M059J (cell line): ENCODE results near the gene KCNAB3. TPM values are rescaled to one million over a fixed set of nuclear protein-coding genes. Genes with fewer than 3 reads are reported as not detected.
A peak's percentile ranks its signal among the peaks of the same experiment; 100 is the strongest.

Experiments used
- DNase-seq: peaks from one replicate; pipeline ENCODE4 v3.0.0-alpha.2; 2012; ENCODE audit warnings: low read depth
- total RNA-seq: library from RNA; depleted of rRNA; stranded (reverse); fragments of >200 nt; shearing (Covaris generic); gene quantifications from 2 replicates; pipeline ENCODE4 v1.2.3, GENCODE V29; 2014

The KCNAB3 gene
- total RNA-seq, 1 experiment from 2014 or later, result not detected

DNA sequence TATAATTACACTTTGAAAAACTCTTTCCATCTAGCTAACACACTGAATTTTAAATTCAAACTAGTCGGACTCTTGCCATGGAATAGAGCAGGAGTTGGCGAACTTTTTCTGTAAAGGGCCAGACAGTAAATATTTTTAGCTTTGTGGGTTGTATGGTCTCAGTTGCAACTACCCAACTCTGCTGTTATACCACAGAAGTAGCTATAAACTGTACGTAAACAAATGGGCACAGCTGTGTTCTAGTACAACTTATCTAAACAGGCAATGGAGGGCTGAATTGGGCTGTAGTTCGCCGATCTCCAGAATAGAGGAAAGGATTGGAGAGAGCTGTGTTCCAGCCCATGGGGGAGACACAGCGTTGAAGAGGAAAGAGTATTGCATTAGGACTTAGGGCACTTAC, 11.1 kb upstream of the KCNAB3 start:
- no peak for DNase-seq

DNA sequence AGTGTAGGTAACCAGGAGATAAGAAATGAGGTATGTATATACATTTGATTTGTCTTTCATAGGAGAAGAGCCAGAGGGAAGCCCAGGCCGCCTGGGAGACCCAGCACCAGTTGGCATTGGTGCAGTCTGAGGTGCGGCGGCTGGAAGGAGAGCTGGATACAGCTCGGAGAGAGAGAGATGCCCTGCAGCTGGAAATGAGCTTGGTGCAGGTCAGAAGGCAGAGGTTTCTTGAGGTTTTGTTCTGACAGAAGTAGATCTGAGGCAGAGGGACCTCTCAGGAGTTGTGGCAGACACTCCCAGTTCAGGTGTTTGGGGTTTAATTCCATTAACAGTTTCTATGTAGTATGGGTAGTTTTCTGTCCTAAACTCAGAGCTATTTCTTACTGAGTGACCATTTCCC, 10.4 kb upstream of the KCNAB3 start:
- no peak for DNase-seq

DNA sequence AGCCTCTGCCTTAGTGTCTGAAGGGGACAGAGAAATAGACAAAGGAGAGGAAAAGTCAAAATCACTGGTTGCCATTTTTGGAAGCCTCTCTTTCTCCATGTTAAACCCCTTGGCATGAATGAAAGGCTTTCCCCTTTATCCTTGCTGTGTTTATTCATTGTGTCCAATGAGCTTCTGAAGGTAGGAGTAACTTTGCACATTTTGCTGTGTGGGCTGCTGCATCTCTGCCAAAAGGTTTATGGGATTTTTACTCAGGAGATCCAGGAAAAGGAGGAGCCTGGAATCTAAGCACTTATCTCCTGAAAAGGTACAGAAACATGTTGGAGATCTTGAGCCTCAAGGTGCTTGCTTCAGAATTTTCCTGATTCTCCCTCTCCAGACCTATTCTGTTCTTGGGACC, 6.2 kb upstream of the KCNAB3 start:
- no peak for DNase-seq

DNA sequence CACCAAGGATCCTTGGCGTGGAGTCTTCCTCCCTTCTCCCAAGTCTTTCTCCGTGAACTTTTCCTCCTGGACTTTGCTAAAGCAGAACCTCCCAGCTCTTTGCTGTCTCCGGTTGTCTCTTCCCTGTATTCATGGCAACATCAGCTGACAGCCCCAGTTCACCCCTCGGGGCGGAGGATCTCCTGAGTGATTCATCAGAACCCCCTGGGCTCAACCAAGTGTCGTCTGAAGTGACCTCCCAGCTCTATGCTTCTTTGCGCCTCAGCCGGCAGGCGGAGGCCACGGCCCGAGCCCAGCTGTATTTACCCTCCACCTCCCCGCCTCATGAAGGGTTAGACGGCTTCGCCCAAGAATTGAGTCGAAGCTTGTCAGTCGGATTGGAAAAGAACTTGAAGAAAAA, 3.3 kb upstream of the KCNAB3 start:
- peak; percentile 91 for DNase-seq

DNA sequence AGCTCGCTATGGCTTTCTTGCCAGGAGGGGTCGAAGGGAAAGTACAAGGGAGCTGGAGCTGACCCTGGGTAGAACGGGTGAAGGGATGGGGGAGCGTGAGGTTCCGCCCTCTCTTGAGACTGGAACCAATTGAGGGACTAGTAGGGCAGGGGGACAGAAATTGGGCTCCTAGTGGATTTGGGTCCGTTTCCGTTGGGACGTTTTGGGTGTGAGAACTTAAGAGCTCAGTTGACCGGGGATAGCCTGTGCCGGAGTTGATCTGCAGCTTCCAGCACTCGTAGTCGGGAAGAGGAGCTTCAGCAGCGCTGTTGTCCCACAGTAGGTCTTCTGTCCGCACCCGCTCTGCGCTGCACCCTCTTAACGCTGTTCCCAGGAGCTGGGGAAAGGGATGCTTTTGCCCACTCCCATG, 2.8 kb upstream of the KCNAB3 start:
- DNase-seq, result peak; percentile 55

DNA sequence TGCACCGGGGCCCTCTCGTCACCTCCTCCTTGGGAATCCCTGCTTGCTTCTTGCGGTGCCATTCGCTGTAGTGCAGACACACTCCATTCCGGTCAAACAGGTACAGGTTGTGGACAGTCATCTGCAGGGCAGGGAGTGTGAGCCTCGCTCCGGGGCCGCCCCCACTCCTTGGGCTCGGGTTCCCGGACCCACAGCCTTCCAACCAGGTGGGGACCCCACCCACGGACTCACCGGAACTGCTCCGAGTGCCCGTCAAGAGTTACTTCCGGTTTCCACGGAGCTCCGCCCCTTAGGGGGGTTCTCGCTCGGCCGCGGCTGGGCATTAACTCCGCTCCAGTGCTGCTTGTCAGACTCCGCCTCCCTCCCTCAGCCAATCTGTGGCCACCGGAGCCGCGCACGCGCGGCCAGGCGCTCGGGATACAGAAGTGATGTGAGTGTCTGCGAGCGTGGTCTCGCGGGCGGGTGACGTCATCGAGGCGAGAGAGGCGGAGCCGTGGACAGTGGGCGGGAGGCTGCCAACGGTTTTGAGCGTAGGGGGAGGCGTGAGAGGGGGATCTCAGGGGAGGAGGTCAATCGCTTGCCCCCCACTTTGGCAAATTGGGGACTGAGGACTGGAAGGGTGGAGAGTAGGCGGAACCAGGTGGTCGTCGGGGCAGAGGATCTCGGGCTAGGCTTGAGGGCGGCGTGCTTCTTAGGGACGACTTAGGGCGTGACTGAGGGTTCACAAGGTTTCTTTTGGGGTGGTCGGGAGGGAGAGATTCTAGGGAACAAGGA, 2.2 kb upstream of the KCNAB3 start, which contains the start of the genes CNTROB and TRAPPC1:
Gene CNTROB, plus strand, starts transcription at position 498 of the 774 bp plus-strand sequence. CDS start 874 bp downstream, outside the sequence.
Gene TRAPPC1, minus strand, starts transcription at position 238 of the 774 bp plus-strand sequence. Its CDS starts 117 bp downstream, at position 121.
- peak; percentile 98 for DNase-seq

DNA sequence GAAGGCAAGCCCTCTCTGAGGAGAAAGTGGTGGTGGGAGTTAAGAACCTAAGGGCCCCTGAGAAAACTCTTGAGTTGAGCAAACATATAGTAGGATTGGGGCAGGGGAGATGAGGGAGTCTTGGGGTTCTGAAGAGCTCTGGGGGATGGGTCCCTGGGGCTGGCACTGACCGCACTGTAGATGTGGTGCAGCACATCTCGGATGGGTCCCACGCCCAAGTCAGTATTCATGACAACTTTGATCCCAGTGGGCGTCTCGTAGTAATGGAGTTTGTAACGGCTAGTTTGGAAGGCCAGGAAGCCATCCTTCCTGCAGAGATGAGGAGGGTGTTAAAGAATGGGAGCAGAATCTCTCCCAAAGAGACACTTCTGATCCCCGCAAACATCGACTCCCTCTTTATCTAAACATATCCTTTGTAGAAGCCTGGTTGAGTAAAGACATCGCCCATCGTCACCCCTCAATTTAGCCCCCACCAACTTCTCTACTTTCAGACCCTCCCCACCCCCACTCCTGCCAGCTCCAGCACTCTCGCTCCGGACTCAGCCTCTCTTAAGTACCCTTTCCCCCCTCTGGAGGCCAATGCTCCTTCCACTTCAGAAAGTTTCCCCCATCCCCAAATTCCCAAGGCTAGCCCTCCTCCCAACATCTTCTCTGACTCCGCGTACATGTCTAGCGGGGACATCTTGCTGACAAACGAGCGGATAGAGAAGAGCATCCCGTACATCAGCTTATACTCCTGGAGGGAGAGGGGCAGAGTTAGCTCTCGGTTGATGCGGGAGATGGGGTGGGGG, 1.4 kb upstream of the KCNAB3 start:
- no peak for DNase-seq

DNA sequence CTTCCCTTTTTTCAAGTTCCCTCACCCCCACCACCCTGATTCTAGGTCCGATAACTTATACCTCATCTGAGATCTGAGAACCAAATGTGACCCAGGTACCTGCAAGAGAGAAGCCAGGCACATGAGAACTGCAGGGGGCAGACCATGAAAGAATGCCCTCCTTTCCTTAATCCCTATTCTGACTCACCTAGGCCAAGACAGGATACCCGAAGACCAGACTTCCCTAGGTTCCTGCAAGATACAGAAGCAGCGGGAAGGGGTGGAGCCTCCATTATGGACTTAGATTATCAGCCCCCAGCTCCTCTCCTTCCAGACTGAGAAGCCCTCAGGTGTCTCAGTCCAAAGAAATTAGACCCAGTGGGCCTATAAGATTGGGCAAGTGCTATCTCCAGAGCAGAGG, 2.1 kb downstream of the KCNAB3 start:
- peak; percentile 14 for DNase-seq

DNA sequence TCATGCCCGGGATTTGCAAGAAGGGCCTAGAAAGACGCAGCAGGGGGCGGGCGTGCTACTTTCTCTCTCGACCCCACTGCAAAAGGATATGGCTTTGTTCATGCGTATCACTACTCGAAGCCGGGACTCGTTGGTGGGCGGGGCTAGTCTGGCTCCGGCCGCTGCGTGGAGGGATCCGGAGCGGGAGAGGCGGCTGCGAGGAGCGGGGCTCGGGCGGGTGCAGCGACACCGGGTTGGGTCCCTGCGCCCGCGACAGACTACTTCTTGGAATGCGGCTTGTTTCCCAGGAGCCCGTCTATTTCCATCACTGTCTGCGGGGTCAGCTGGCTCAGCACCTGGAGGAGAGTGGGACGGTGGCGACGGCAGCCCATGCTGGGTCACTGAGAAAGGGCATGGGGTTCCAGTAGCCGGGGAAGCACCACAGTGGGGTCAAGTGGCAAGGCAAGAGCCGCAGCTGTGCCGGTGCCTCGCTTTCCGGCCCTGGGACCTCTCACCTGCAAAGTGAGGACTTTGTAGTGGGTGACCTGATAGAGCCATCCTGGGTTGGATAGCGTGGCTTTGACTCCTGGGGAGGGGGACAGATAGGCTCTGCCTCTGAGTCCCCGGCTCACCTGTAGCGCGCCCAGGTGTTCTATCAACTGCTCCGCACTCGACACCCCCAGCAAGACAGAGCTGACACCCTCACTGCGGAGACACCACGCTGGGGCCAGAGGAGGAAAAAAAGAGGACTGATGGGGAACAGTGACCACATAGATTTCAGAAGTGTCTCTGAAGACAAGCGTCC, 6.6 kb downstream of the KCNAB3 start:
- peak; percentile 27 for DNase-seq

DNA sequence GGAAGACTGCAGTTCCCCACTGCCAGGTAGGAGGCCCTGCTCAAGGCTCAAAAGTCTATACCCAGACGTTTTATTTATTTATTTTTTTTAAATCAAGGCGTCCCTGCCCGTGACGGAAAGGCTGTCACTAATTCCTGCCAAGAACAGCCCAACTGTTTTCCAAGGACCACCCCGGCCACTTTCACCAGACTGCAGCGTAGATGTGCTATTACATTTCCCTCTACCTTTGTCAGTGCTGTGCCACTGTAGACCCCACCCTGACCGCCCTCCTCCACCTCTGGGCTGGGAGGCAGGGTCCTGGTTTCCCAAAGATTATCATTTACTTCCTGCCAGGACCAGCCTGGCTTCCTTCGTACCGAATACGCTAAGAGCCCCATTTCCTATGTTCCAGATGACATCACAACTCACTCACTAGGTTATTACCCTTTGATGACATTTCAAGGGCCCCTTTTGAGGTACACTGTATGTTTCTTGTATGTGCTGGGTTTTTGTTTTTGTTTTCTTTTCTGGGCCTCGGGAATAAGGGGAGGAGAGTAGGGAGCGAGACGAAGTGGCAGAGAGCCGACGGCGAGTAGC, 7.3 kb downstream of the KCNAB3 start:
- DNase-seq, result no peak

DNA sequence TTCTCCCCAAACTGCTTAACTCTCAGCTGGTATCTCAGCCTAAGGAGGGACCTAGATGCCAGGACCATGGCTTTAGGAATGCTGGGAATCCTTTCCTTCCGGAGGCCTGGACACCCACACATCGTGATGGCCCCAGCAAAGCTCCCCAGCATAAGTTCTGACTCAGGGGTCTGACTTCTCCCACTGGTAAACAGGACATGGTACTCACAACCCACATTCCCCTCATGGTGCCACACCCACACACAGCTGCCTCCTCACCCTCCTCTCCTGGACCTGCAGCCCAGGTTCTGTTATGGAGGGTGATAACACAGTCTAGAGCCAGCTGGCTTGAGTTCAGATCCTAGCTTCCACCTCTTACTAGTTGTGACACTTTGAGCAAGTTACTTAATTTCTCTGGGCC, 12.8 kb downstream of the KCNAB3 start:
- peak; percentile 5 for DNase-seq

DNA sequence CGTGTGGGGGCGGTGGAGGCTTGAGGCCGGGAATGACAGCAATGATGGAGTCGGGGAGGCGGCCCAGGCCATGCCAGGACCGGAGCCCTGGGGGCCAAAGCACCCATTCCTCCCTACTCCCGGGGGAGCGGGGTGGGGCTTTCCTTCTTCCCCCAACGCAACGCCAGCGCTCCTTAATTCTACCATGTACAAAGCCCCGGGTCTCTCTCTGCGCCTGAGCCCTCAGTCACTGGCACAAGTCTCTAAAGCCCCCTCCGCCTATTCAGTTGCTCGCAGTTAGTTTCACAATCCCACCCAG, 13.3 kb downstream of the KCNAB3 start:
- no peak for DNase-seq

DNA sequence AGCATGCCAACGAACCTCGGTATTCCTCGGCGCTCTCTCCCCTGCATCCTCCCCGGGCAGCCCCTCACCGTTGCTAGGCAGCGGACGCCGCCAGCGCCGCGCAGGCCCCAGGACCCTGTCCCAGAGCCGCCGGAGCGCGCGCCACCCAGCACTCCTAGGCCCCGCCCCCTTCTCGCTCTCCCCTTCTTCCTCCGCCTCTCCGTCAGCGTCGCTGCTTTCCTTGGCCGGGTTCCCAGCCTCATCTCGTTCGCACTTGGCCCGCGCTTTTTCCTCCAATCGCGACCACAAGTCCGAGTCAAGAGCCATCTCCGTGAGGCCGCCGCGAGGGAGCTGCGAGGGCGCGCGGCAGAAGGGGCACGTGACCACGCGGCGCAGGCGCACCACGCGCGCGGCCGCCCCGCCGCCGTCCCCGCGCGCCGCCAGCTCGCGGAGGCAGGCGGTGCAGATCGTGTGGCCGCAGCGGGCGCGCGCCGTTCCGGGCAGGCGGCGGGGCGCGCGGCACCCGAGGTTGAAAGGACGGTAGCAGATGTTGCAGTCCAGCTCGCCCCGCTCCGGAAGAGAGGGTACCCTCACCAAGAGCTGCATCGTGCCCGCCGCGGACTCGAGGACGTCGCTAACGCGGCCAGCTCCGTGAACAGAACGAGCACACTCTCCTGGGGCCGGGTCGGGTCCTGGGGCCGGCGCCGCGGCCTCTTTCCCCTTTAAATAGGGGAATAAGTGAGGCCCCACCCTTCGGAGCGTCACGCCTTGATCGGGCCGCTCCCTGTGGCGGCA, 13.9 kb downstream of the KCNAB3 start, which contains the start of gene RNF227:
Gene RNF227, minus strand, starts transcription at position 679 of the 774 bp plus-strand sequence. Its CDS starts 94 bp downstream, at position 585.
- DNase-seq, result peak; percentile 94

DNA sequence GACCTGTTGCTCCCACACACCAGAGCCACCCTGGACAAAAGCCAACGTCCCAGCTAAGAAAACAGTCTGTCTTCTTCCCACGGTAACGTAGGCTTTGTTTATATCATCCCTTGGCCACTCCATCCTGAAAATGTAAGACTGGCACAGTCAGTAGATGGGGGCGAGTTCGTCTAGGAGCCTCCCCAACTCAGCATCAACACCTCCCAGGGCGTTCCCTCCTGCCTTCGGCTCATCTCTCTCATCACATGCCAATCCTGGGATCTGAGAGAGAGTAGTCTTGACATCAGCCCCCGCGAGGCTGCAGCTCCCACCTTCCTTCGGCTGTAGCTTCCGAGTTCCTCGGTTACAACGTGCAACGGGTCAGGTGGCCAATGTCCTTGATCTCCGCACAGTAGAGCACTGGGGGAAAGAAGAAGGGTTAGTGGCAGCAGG, 14.5 kb downstream of the KCNAB3 start:
- DNase-seq, result no peak

DNA sequence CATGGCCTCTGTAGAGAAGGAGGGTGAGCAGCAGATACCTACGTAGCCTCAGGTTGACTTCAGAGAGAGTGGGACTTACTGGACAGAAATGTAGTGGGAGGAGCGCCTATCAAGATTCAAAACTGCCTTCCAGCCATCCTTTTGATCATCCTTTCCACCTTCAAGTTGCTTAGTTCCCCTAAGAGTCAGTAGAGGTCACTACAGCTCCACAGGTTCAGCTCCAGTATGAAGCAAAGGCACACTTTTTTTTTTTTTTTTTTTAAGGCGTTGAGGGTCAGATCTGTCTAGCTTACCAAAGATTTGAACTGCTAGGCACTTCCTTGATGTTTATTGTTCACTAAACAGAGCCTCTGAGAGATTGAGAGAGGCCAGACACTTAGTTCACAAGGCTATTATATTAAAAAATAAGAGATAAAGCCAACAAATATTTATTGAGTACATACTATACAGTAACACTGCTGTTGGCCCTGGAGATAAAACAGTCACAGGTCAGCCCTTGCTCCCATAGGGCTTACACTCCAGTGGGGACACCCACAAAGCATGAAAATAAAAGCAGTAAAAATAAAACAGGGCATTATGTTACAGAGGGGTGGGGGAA, 16.6 kb downstream of the KCNAB3 start:
- peak; percentile 76 for DNase-seq

DNA sequence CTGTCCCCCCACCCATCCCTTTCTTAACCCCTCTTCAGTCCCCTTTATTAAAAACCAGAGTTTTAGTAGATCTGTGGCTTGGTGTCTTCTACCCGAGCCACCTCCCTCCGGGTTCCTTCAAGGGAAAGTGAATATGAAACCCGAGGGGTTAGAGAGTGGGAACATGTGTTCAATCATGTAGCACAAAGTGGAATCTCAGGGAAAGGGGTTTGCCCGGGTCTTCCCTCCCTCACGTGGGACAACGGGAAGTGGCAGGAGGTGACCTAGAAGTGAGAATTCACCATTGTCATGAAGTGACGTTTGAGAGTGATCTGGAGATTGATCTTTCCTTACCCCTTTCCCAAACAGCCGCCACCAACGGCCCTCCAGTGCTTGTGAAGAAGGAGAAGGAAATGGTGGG, 18.5 kb downstream of the KCNAB3 start:
- DNase-seq, result no peak

DNA sequence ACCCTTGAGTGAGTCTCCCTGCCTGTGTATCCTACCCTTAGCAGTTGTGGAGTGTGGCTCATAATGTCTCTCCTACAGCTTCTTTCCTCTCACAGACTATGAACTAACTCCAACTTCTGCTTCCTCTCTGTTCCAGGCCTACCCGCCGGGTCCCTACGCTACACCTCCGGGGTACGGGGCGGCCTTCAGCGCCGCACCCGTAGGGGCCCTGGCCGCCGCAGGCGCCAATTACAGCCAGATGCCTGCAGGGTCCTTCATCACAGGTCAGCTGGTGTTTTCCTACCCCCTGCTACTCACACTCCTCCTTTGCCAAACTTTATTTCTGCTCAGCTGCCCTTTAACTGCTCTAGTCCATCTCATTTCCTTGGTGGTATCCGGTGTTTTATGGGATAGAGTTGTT, 18.9 kb downstream of the KCNAB3 start:
- DNase-seq, result no peak

DNA sequence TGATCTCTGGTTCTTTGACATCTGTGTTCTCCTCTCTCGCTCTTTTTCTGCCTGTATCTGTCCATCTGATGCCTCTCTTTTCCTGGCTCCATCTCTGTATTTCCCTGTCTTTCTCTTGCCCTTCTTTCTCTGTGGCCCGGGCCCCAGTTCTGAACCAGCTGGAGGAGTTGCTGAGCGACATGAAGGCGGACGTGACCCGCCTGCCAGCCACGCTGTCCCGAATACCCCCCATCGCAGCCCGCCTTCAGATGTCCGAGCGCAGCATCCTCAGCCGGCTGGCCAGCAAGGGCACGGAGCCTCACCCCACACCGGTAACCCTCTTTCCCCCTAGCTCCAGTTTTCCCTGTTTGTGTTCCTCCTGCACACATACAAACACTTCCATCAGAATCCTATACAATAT, 19.4 kb downstream of the KCNAB3 start:
- no peak for DNase-seq

DNA sequence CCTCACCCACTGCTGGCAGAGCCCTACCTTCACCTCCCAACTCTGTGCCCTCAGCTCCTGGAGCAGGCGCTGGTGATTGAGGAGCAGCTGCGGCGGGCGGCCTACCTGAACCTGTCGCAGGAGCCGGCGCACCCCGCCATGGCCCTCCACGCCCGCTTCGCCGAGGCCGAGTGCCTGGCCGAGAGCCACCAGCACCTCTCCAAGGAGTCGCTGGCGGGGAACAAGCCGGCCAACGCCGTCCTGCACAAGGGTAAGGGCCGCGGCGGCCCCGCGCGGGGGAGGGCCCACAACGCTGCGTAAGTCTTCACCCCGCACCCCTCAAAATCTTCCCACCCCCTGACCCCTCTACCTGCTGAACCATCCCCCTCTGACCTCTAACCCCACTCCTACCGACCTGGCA, 20.6 kb downstream of the KCNAB3 start:
- no peak for DNase-seq
